Inferior parietal cortex (tissue), 1 donor: Measurements from ENCODE around the gene SLC39A10.

Source experiments
- DNase-seq: peaks from one replicate; pipeline ENCODE4 v3.0.0-alpha.2; 2016; ENCODE audit errors: extremely low spot score

SLC39A10 gene, protein sequence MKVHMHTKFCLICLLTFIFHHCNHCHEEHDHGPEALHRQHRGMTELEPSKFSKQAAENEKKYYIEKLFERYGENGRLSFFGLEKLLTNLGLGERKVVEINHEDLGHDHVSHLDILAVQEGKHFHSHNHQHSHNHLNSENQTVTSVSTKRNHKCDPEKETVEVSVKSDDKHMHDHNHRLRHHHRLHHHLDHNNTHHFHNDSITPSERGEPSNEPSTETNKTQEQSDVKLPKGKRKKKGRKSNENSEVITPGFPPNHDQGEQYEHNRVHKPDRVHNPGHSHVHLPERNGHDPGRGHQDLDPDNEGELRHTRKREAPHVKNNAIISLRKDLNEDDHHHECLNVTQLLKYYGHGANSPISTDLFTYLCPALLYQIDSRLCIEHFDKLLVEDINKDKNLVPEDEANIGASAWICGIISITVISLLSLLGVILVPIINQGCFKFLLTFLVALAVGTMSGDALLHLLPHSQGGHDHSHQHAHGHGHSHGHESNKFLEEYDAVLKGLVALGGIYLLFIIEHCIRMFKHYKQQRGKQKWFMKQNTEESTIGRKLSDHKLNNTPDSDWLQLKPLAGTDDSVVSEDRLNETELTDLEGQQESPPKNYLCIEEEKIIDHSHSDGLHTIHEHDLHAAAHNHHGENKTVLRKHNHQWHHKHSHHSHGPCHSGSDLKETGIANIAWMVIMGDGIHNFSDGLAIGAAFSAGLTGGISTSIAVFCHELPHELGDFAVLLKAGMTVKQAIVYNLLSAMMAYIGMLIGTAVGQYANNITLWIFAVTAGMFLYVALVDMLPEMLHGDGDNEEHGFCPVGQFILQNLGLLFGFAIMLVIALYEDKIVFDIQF

DNA sequence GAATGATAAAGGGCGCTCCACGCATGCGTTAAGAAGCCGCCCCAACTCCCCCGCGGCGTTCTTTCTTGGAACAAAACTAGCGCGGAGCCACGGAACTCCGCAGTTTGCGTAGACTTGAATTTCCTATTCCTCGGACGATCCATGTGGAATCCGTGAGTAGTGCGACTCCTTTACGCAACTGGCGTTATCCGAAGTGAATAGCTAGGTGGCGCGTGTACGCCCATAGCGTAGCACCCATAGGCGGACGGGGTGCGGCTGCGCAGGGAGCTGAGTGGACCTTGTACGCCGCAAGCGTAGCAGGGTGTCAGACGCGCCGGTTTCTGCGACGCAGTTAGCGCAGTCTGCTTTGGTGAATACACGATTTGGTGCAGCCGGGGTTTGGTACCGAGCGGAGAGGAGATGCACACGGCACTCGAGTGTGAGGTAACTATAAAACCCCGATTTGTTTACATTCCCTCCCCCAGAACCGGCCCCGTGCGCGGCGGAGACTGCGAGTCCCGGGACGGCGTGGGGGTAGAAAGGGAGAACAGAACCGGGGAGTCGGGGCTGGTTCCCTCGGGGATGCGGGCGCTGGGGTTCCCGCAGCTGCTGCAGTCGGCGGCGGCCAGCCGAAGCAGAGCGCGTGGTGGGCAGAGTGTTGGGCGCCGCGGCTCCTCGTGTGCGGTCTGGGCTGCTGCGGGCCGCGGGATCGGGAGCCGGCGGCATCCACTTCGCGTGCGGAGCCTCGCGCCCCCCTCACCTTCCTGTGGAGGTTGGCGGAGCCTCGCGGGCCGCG lies at the start of gene SLC39A10:
Gene SLC39A10, plus strand, starts transcription at position 368 of the 775 bp plus-strand sequence. CDS start 22,817 bp downstream, outside the sequence.
- DNase-seq: peak; percentile 100

DNA sequence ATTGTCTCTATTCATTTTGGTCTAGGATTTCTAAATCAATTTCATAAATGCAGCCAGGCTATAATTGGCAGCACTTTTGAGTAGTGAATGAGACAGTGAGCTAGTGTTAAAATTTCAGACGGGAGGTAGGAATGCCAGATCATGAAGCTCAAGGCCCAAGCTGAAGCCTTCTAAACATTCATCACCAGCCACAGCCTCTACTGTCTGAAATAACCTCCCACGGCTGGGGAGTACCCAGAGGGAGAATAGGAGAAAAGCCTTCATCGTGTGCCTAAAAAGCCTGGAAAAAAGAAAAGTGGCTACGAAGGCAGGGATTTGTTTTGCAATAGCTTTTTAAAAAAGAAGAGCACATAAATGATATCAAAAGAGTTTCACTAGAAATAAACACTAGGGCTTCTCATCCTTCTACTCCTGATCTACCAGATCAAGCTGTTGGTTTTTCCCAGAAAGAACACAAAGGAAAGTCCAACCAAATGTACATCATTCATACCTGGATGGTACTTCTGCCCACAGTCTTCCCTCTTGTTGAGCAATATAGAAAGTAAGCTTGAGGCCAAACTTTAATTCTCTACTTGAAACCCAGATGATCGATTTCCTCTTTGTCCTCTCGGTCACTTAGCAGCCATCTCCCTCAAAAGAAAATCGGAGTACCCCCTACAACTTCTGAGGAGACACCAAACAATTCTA lies 48.1 kb upstream of the SLC39A10 start:
- no peak for DNase-seq

DNA sequence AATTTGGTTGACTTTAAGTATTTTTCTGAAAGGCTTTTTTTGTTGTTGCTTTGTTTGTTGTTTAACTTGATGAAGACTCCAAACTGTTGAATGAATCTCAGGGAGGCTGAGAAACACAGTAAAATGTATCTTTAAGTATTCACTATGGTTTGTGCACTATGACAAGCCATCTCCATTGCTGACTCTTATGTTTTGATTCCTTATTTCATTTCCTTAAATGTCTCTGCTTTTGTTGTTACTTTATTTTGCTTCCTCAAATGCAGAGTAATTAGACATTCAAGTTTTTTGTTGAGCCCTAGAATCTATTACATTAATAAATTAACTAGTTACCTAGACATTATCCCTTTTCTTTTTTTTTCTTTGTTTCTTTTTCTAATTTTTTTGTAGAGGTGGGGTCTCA lies 46.3 kb upstream of the SLC39A10 start:
- DNase-seq: no peak

DNA sequence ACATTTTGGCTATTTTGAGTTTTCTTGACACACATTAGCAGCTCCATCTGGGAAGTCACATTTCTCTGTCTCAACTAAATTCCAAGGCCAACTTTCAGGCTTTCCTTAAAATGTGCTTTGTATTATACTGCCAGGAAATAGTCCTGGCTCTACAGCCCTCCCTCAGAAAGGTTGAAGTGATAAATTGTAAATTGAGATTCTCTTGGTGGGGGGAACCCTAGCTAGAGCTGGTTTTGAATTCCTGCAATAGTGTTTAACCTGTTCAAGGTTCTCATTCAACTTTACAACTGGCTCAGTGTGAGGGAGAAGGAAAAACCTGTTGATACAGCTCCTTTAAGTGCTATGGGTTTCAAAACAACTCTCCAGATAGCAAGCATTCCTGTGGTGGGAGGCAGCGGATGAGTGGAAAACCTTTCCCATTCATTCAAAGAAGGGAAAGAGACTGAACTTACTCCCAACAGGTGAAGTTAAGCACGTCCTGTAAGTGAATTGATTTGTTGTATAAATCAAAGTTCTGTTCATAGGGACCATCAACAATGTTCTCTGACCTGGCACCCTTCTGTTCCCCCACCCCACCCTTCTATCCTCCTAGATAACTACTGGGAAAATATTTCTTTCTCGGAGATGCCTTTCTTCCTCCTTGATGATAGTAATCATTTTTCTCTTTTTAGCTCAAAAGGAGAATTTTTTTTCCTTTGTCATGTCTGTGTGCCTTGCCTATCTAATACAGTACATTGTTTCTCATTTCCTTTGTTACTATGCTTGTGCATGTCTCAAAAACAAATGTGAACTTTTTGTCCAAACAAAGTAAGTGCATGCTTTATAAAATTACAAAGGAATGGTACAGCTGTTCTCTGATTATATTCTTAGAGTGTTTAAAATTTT lies 44.2 kb upstream of the SLC39A10 start:
- no peak for DNase-seq

DNA sequence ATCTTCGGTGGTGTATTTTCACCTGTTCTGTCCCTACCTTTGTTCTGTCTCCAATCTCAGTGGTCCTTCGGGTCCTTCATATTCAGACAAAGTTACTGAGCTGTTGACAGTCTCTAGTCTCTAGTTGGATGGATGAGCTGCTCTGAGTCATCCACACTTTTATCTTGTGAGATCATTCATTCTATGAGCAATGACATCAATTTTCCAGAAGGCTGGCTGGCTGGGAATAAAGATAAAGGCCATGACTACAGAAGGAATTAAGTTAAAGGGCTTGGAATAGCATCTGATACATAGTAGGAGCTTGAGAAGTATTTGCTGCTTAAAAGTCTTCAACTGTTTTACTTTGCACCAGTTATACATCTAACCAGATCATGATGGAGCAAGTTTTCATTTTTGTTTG lies 43.1 kb upstream of the SLC39A10 start:
- DNase-seq: no peak

DNA sequence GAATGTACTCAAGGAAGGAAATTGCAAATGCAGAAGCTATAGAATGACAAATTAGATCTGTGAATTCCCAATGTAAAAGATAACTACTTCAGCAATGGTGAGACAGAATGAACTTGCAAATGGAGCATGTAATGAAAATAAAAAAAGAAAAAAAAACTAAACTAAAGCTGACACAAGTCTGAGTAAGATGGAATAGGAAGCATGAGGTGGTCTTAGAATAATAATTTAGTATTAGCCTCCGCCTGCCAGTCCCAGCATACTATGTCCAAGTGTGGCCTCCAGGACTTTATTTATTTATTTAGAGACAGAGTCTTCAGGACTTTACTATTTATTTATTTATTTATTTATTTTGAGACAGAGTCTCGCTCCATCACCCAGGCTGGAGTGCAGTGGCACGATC lies 37.4 kb upstream of the SLC39A10 start:
- DNase-seq: no peak

DNA sequence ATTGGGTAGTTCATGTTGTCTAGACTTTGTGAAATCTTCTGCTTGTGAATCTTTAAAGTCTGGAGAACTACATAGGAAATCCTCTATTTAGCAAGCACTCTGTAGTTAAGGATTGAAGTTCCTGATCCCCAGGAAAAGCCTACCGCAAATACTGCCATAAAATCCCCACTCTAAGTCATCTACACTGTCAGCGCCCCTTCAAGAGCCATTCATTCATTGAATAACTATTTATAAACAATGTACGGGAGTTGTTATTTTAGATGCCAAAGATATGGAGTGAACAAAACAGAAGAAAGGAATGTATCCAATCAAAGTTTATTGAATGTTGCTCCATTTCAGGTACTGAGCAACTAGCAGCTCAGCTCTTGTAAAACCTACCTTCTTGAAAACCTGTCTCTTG lies 36.5 kb upstream of the SLC39A10 start:
- no peak for DNase-seq

DNA sequence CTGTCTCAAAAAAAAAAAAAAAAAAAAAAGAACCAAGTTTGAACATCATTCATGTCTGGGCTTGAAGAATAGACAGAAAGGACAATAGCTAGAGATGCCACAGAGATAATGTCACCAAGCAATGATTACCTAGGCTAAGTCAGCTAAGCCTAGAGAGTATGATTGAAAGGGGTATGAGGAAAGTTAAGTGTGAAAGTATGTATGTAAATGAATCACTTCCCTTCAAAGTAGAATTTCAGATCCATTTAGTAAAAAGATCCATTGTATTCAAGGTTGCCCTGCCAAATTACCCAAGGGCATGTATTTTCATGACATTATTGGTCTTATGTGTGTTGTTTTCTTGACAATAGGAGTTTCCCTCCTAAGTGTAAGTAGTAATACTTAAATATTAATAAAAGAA lies 34.1 kb upstream of the SLC39A10 start:
- DNase-seq: no peak

DNA sequence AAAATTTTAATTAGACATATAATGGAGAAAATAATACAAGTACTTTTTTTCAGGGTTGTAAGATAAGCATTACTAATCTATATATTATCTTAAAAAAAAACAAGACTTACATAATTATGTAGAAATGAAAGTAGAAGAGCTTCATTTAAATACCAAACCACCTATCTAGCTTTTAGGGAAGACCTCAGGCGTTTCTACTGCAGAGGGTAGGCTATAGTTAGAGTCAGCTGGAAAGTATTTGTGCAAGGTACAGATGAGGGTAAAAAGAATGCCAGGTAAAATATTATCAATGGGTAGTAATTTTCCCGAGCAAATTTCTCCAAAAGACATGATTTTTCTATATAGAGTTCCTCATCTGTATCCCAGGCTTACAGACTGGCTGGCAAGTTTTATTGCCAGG lies 30.5 kb upstream of the SLC39A10 start:
- no peak for DNase-seq

DNA sequence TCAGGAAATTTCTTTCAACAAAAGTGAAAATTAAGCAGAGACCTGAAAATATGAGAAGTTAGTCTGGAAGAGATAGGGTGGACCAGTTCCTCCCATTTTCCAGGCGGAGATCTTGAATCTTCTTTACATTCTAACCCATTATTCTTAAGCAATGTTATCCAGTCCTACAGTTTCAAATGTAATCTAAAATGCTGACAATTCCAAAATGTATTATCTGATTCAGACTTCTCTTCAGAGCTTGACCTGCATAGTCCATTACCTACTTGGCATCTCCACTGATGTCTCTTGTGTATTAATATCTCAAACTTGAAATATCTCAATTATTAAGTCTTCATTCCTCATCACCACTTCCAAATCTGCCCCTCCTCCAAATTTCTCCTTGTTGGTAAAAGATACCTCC lies 28.4 kb upstream of the SLC39A10 start:
- no peak for DNase-seq

DNA sequence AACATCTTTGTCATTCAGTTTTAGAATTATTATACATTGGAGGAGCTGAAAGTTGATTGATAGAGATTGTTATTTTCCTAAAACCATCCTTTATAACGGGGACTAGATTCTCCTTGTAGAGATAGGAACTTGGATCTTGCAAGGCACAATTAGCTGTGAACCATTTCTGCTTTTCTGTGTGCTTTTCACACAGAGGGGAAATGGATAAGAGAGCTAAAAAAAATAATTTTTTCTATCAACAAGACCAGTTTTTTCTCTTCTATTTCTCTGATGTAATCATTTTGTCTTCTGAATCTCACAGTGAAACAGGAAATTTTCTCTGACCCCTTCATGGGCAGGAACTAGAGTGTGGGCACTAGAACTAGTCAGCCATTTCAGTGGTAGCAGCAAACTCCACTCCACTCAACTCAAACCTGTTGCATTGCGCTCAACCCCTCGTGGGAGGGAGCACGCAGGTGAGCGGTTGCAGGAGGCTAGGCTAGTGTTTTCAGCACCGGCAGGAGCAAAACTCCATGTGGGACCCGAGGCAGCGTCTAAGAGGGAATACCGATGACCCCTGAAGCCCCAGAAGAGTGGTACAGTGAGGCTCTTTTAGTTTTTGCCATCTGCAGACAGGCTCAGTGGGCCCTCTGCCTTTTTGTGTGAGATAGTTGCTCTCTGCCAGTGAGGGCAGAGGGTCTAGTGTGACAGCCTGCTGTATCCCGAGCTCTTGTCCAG lies 24.0 kb upstream of the SLC39A10 start:
- no peak for DNase-seq

DNA sequence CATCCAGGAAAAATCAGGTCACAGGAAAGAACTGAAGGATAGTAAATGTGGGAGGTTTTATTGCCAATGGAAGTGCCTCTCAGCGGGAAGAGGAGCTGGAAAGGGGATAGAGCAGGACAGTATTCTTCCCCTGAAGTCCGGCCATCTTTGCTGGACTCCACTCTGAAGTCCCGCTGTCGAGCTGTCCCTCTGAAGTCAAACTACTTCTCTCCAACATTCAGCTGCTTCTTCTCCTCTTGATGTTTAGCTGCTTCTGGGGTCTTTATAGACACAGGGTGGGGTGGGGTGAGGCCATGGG lies 23.5 kb upstream of the SLC39A10 start:
- DNase-seq: no peak

DNA sequence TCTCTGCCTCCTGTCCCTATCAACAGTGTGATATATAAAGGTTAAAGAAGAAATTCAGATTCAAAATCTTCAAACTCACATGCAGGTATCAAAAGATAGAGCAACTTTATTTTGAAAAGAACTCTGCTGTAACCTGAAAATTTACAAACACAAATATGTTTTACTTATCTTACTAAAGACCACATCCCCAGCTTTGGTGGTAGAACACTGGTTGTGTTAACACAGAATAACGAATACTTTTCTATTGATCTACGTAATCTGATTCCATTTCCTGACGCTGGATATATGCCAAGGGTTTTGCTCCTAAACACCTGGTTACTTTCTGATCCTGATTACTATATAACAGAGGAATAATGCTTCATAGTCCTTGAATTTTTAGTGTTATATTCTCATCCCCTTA lies 23.1 kb upstream of the SLC39A10 start:
- no peak for DNase-seq

DNA sequence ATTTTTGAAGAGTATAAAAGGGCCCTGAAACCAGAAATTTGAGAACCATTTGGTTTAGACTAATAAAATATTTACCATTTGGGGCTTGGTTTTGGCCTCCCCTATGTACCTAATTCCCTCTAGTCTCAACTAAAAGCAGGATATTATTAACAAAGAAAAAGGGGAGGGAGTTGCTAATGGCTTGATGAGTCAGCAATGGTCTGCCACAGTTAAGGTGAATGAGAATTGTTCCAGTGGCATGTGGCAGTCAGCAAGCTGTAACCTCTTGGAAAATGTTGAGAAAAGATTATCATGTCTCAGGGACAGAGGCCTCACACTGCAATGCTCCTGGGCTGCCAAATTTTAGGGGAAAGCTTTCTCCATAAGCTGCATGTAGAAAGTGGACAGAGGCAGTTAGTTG lies 20.1 kb upstream of the SLC39A10 start:
- no peak for DNase-seq

DNA sequence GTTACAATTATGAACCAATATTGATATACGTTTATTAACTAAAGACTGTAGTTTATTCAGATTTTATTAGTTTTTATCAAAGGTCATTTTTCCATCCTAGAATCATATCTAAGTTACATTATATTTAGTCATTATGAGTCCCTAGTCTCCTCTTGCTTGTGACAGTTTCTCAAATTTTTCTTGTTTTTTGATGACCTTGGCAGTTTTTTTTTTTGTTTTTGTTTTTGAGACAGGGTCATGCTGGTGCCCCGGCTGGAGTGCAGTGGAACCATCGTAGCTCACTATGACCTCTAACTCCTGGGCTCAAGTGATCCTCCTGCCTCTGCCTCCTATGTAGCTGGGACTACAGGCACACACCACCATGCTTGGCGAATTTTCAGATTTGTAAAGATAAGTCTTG lies 18.3 kb upstream of the SLC39A10 start:
- DNase-seq: no peak

DNA sequence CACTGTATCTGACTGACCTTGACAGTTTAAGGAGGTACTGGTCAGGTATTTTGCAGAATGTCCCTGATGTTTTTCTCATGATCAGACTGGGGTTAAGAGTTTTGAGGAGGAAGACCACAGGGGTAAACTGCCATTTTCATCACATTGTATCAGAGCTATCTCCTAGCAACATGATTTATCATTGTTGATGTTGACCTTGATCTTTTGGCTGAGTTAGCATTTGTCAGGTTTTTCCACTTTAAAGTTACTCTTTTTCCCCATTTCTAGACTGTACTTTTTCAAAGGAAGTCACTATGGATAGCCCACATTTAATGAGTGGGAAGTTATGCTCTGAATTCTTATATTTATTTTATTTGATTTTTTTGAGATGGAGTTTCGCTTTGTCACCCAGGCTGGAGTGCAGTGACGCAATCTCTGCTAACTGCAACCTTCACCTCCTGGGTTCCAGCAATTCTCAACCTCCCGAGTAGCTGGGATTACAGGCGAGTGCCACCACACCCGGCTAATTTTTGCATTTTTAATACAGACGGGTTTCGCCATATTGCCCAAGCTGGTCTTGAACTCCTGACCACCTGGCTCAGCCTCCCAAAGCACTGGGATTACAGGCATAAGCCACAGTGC lies 17.7 kb upstream of the SLC39A10 start:
- no peak for DNase-seq

DNA sequence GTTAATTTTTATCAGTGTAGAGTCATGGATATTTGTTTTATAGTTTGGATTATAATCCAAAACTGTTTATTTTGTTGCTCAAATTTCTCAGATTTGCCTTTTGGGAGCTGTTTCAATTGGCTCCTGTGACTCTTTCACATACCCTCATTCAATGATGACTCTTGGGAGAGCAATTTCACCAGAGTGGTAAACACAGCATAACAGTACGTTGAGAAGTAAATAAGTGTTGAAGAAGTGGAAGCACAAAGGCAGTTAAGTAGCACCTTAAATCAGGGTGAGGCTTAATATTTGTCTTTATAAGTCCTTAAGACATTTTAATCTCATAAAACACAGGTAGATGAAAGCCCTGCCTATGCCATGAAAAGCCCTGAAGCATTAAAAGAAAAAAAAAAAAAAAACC lies 17.1 kb upstream of the SLC39A10 start:
- no peak for DNase-seq

DNA sequence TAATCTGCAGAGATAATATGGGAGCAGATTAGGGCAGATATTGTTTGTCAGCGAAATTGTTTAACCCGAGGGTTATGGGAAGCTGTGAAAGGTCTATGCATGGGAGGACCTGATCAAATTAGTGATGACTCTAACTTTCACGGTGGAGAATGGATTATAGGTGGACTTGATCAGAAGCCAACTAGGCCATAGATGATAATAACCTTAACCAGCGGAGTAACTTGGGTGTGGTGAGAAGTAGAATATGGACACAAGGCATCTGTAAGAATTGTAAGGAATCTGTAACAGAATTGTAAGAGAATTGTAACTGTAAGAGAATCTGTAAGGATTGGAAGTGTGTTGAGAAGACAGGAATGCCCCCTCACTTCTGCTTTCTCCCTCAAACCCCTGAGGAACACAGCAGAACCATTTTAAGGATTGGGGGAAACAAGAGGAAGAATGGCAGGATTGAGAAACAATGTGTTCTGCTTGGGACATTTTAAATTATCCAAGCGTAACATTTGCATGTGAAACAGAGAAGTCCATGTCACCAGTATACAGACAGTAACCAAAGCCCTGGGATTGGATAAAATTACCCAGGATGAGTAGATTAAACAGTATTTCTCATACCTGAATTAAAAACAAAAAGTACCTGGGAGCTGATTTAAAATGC lies 14.9 kb upstream of the SLC39A10 start:
- DNase-seq: no peak

DNA sequence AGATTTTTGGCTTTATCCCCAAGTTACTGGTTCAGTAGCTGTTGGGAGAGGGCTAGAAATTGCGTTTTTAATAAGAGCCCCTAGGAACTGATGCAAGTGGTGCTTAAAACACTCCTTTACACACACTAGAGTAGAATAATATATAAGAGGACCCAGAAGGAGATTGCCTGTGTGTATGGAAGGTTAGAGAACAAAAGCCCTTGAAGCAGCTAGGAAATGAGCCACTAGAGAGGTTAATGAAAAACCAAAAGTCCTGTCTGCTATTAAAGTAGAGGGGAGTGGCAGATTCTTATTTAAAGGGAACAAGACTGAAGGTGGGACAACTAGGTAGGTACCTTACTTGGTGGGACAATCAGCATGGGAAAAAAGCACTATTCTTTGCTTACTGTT lies 14.4 kb upstream of the SLC39A10 start:
- no peak for DNase-seq
